Right atrium auricular region (tissue), 2 donors: ENCODE measurements around the gene CRY2. TPM values are rescaled to one million over a fixed set of nuclear protein-coding genes. Genes with fewer than 3 reads are reported as not detected.
"Not testable (repeated sequence)": the region's sequence is repeated elsewhere in the genome, so short reads cannot be mapped to it uniquely, and the experiment has no call there.

Source experiments
- DNase-seq: peaks from one replicate; pipeline ENCODE4 v3.0.0-alpha.2; 2019; ENCODE audit warnings: low spot score
- H3K27ac ChIP-seq, 2 donors: fragments of 200-600 bp; sonication (generic); 1 replicate in 1 of 2; 2 replicates in 1 of 2; pipeline ENCODE4 v1.5.1; 2016 to 2019
- H3K27me3 ChIP-seq, 2 donors: fragments of 200-600 bp; sonication (generic); one replicate each; pipeline versions ENCODE4 v1.5.1 to v1.6.0; 2017 to 2019
- H3K36me3 ChIP-seq: fragments of 200-600 bp; sonication (generic); one replicate; pipeline ENCODE4 v1.5.1; 2016
- H3K4me1 ChIP-seq, 2 donors: fragments of 200-600 bp; sonication (generic); one replicate each; pipeline versions ENCODE4 v1.5.1 to v1.6.0; 2017 to 2019
- H3K4me3 ChIP-seq, 2 donors: fragments of 200-600 bp; sonication (generic); 1 replicate in 1 of 2; 2 replicates in 1 of 2; pipeline ENCODE4 v1.5.1; 2017 to 2019; ENCODE audit warnings: mild to moderate bottlenecking in 1 of 2, moderate library complexity in 1 of 2
- H3K9me3 ChIP-seq, 2 donors: fragments of 200-600 bp; sonication (generic); one replicate each; pipeline ENCODE4 v1.5.1; 2019
- CTCF ChIP-seq, 2 donors: fragments of 200-600 bp; sonication (generic); IDR thresholded peaks; one replicate each; pipeline ENCODE4 v1.5.1; 2019; ENCODE audit warnings: antibody characterized with exemption in 2 of 2
- total RNA-seq, 2 donors: library from RNA; depleted of rRNA; stranded (reverse); fragments of >200 nt; gene quantifications; one replicate each; pipeline ENCODE4 v1.1.0, GENCODE V29; 2016

Gene CRY2
- total RNA-seq, 2 donors from 2014 or later, result 43.0 to 62.9 TPM

GRCh38 chr11:45899086-45899447 lies 51.8 kb downstream of the CRY2 start:
- peaks cover 0 to 25% of the 10 kb centered on the region in 2 donors for H3K4me1 ChIP-seq
- peak overlapping the region in 1 of 2 donors; percentile 59 for H3K4me3 ChIP-seq
- TF ChIP-seq CTCF (IDR thresholded peaks at IDR 0.05), result no peak
- no peaks in the 10 kb centered on the region for H3K27me3 ChIP-seq
- no peaks in the 10 kb centered on the region for H3K9me3 ChIP-seq
- no peaks in the 10 kb centered on the region for H3K36me3 ChIP-seq
- no peak for DNase-seq
- H3K27ac ChIP-seq, result no peak overlapping the region

- no peak for TF ChIP-seq CTCF (IDR thresholded peaks at IDR 0.05)
- H3K27me3 ChIP-seq, result no peaks in the 10 kb centered on the region
Observed at GRCh38 chr11:45899448-45900174, 52.3 kb downstream of the CRY2 start.

GRCh38 chr11:45900175-45900800 lies 53.0 kb downstream of the CRY2 start:
- H3K27ac ChIP-seq, result peak overlapping the region in 1 of 2 donors; percentile 48

More at GRCh38 chr11:45899448-45900174, 52.3 kb downstream of the CRY2 start:
- peak overlapping the region in 1 of 2 donors; percentile 59 for H3K27ac ChIP-seq
- no peaks in the 10 kb centered on the region for H3K36me3 ChIP-seq
- peaks cover 0 to 25% of the 10 kb centered on the region in 2 donors for H3K4me1 ChIP-seq
- H3K4me3 ChIP-seq, result peak overlapping the region; percentile 45 to 59
- no peaks in the 10 kb centered on the region for H3K9me3 ChIP-seq
- peak; percentile 82 for DNase-seq

GRCh38 chr11:45900916-45901617 lies 53.8 kb downstream of the CRY2 start:
- peak overlapping the region; percentile 45 to 59 for H3K4me3 ChIP-seq
- peaks cover 0 to 25% of the 10 kb centered on the region in 2 donors for H3K4me1 ChIP-seq
- peak overlapping the region in 1 of 2 donors; percentile 48 for H3K27ac ChIP-seq
- H3K27me3 ChIP-seq, result no peaks in the 10 kb centered on the region
- TF ChIP-seq CTCF (IDR thresholded peaks at IDR 0.05), result no peak
- no peak for DNase-seq
- no peaks in the 10 kb centered on the region for H3K36me3 ChIP-seq
- no peaks in the 10 kb centered on the region for H3K9me3 ChIP-seq

More at GRCh38 chr11:45900175-45900800, 53.0 kb downstream of the CRY2 start:
- DNase-seq, H3K27me3 ChIP-seq, H3K36me3 ChIP-seq, H3K9me3 ChIP-seq: not testable (repeated sequence)
- peaks cover 0 to 25% of the 10 kb centered on the region in 2 donors for H3K4me1 ChIP-seq
- peak overlapping the region; percentile 45 to 59 for H3K4me3 ChIP-seq

- no peaks in the 10 kb centered on the region for H3K27me3 ChIP-seq
- H3K4me3 ChIP-seq, result no peak overlapping the region
- no peaks in the 10 kb centered on the region for H3K36me3 ChIP-seq
- no peak for DNase-seq
- H3K9me3 ChIP-seq, result no peaks in the 10 kb centered on the region
- TF ChIP-seq CTCF (IDR thresholded peaks at IDR 0.05), result no peak
- peaks cover 0 to 25% of the 10 kb centered on the region in 2 donors for H3K4me1 ChIP-seq
- no peak overlapping the region for H3K27ac ChIP-seq
Observed at GRCh38 chr11:45901626-45902025, 54.4 kb downstream of the CRY2 start.
